GM12872 (cell line): Measurements from ENCODE around the gene RCCD1.

Experiments used
- CTCF ChIP-seq: IDR thresholded peaks from 3 replicates; pipeline ENCODE4 v1.5.1; 2011; ENCODE audit warnings: low read depth, mild to moderate bottlenecking, low read length, moderate library complexity; ENCODE audit not compliant: insufficient read depth

Gene RCCD1

DNA sequence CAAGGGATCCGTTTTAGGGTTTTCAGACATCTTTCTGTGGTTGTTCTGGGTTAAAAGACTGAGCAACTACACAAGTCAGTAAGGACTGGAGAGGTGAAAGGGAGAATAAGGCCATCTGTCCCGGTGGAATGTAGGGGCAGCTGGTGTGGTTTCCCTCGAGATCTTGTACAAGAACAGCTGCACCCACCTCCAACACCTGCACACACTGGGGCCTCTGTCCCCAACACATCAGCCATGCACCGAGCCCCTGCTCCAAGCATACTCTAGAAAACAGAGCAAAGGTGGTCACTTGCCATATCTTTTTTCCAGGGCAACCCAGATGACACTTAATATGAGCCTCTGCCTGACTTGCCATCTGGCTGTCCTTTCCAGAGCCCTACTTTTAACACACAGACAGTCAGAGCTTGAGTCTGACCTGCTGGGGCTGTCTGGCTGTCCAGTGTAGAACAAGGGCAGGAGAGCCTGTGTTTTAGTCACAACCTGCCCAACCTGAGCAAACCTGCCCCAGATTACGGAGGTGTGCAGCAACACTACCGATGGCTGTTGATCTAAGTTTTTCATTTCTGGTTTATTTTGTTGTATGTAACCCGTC is 39.4 kb upstream of the RCCD1 start:
- TF ChIP-seq CTCF = no peak

GRCh38 chr15:90915808-90916440 is 38.8 kb upstream of the RCCD1 start:
- TF ChIP-seq CTCF = no peak

- no peak for TF ChIP-seq CTCF
These were observed 38.2 kb upstream of the RCCD1 start for GRCh38 chr15:90916461-90916860.

- no peak for TF ChIP-seq CTCF
These were observed 37.1 kb upstream of the RCCD1 start for GRCh38 chr15:90917569-90917968.

DNA sequence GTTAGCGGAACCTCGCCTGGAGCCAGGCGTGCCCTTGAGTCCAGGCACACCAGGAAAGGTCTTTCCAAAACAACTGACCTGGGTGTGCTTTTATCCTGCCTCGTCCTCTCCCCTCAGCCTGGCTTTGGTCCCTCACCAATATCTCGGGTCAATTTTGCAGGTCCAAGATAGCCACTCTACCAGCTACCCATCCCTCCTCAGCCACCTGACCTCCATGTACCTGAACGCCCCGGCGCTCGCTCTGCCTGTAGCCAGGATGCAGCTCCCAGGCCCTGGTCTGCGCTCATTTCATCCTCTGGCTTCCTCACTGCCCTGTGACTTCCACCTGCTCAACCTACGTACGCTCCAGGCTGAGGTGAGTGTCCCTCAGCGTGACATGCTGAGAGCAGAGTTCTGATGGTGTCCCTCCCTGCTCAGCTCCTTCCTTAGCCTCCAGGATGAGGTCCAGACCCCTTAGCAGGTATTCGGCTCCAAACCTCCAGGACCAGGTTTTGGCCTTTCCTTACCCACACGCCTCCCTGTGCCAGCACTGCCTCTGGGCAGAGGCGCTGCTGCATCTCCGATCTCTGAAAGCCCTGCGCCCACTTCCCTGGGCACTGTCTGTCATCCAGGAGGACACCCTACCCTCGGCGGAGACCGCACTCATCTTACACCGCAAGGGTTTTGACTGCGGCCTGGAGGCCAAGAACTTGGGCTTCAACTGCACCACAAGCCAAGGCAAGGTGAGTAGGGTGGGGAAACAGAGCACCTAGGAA is 36.5 kb upstream of the RCCD1 start:
- TF ChIP-seq CTCF = no peak

DNA sequence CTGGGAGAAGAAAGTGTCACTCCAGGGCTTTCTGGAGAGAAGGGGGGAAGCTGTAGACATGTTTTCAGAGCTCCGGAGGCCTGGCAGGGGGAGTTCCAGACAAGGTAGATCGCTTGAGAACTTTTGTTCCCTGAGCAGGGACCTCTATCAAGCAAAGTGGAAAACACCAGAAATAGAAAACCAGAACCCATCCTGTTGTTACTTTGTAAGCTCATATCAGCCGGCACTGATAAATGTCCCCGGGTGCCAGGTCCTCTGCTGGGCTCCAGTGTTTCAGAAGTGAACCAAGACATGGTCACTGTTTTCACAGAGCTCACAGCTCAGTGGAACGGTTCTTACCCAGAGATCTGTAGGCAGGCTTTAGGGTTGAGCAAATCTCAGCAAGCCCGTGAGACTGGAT is 35.8 kb upstream of the RCCD1 start:
- TF ChIP-seq CTCF = no peak

DNA sequence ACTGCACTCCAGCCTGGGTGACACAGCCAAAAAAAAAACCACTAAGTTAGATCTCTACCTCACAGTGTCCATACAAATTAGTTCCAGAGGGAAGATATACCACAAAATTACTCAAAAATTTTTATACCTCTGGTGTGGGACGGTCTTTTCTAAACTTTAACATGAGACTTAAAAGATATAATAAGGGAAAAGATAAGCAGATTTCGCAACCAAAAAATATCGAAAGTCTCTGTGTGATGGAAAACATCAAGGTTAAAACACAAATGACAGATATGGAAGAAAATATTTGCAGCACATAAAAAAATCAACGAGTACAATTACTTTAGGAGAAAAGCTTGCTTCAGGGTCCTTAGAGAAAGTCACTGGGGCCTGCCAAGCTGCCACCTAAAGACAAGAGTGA is 32.8 kb upstream of the RCCD1 start:
- no peak for TF ChIP-seq CTCF
